Measurements from ENCODE around the gene ABCC6.
"Not testable (repeated sequence)": the region's sequence is repeated elsewhere in the genome, so short reads cannot be mapped to it uniquely, and the experiment has no call there.

Gene ABCC6

GRCh38 chr16:16222850-16223661, at the start of gene ABCC6:
Gene ABCC6, minus strand, starts transcription at chr16:16223494. Its CDS starts 60 bp downstream, at chr16:16223434.
- not testable (repeated sequence) for TF ChIP-seq CTCF (IDR thresholded peaks at IDR 0.05)

- TF ChIP-seq CTCF (IDR thresholded peaks at IDR 0.05) = peak; percentile 37; the same call in 1 of the 2 replicates
Observed at GRCh38 chr16:16202400-16203143, 20.7 kb downstream of the ABCC6 start.

GRCh38 chr16:16197966-16198365, 25.3 kb downstream of the ABCC6 start:
- no peak for TF ChIP-seq CTCF (IDR thresholded peaks at IDR 0.05)

GRCh38 chr16:16197331-16197730, 26.0 kb downstream of the ABCC6 start:
- TF ChIP-seq CTCF (IDR thresholded peaks at IDR 0.05) = no peak

GRCh38 chr16:16196099-16196498, 27.2 kb downstream of the ABCC6 start:
- no peak for TF ChIP-seq CTCF (IDR thresholded peaks at IDR 0.05)

- no peak for TF ChIP-seq CTCF (IDR thresholded peaks at IDR 0.05)
Observed at GRCh38 chr16:16191493-16192167, 31.7 kb downstream of the ABCC6 start.

GRCh38 chr16:16190546-16190945, 32.7 kb downstream of the ABCC6 start:
- TF ChIP-seq CTCF (IDR thresholded peaks at IDR 0.05) = no peak

Measured in LNCAP (cell line).